Ramos (cell line): ENCODE measurements around the gene SETDB2.

Experiments
- in situ Hi-C: fragments of 300-500 bp; cut with MboI; formaldehyde crosslinking; loops from one replicate; pipeline ENCODE4 v1.14.3; 2022; ENCODE audit warnings: low sequenced_read_pairs; ENCODE audit not compliant: unreplicated experiment

The SETDB2 gene

DNA sequence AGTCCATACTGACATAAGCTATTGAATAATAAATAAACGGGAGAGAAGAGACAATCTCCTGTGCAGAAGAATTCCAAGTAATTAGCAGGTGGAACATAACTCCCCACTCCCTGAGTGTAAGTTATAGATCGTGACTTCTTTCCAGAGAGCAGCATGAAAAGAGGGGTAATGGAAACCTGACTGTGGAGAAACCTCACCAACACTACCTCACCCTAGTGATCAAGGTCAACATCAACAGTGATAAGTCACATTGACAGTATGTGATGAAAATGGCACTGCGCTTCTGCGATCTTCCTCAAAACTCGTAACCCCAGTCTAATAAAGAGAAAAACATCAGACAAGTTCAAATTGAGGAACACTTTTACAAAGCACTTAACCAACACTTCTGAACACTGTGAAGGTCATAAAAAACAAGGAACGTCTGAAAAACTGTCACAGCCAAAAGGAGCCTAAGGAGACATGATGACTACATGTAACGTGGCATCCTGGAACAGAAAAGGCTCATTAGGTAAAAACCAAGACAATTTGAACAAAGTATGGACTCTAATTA, 20.0 kb upstream of the SETDB2 start:
- in situ Hi-C loops = loop anchor here (5.0 kb wide), 1 partner anchor 183 kb away; no protein-coding TSS in a partner anchor

DNA sequence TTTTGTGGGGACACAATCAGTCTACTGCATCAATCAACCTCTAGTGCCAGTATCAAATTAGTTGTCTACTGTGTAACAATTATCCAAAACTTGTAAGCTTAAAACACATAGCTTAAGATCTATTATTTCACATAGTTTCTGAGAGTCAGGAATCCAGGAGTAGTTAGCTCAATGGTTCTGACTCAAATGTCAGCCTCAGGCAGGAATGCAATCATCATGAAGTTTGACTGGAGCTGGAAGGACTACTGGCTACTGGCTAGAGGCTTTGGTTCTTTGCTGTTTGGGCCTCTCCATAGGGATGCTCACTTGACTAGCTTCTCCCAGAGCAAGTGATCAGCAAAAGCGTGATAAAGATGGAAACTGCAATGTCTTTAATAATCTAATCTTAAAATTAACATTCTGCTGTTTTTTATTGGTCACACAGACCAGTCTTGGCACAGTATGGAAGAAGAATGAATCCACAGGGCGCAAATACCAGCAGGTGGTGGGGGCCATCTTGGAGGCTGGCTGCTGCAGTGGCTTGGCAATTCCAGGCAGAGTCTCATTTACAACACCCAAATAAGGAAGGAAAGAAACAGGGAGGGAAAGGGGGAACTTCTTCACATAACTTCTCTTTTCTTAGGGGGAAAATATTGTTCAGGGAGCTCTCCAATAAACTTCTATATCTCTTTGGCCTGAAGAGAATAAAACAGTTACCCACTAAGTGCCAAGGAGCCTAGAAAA, 15.9 kb upstream of the SETDB2 start:
- in situ Hi-C loops = no loop called here

DNA sequence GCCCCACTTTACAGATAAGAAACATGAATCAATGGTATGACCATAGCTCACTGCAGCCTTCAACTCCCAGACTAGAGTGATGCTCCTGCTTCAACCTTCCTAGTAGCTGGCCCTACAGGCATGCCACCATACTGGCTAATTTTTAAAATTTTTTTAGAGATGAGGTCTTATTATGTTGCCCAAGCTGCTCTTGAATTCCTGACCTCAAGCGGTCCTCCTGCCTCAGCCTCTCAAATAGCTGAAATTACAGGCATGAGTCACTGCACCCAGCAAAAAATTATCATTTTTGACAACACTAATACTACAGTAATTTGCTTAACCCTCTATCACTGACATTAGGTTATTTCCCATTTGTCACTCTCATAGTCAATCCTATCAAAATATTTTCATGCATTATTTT, 15.0 kb upstream of the SETDB2 start:
- in situ Hi-C loops = no loop called here

- in situ Hi-C loops = no loop called here
Observed at GRCh38 chr13:49435992-49436391, 8.1 kb upstream of the SETDB2 start.

DNA sequence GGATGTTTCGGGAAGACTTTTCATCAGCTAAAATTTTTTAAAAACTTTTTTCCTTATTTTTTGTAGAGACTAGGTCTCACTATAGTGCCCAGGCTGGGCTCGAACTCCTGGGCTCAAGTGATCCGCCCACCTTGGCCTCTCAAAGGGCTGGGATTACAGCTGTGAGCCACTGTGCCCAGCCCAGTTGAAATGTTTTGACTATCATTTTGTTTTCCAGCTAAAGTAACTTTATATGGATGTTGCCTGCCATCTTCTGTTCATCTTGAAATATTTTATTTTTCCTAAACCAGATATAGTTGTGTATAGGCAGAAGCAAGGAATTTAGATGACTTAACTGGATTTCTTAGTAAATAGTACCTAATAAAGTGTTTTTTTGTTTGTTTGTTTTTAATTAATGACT, 7.2 kb upstream of the SETDB2 start:
- in situ Hi-C loops = no loop called here

DNA sequence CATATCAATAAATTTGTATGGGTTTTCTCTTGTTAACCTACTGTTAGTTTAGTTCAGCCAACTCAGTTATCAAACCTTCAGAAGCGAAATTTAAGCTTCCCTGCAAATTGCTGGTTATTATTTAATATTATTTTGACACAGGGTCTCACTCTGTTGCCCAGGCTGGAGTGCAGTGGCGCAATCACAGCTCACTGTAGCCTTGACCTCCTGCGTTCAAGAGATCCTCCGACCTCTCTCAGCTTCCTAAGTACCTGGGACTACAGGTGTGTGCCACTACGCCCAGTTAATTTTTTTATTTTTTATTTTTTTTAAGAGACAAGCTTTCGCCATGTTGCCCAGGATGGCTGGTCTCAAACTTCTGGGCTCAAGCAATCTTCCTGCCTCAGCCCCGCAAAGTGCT, 6.4 kb upstream of the SETDB2 start:
- in situ Hi-C loops = no loop called here

DNA sequence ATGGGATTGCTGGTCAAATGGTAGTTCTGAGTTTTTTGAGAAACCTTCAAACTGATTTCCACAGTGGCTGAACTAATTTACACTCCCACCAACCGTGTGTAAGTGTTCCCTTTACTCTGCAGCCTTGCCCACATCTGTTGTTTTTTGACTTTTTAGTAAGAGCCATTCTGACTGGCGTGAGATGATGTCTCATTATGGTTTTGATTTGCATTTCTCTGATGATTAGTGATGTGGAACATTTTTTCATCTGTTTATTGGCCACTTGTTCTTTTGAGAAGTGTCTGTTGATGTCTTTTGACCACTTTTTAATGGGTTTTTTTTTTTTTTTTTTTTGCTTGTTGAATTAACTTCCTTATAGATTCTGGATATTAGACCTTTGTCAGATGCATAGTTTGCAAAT, 4.5 kb upstream of the SETDB2 start:
- in situ Hi-C loops = no loop called here

DNA sequence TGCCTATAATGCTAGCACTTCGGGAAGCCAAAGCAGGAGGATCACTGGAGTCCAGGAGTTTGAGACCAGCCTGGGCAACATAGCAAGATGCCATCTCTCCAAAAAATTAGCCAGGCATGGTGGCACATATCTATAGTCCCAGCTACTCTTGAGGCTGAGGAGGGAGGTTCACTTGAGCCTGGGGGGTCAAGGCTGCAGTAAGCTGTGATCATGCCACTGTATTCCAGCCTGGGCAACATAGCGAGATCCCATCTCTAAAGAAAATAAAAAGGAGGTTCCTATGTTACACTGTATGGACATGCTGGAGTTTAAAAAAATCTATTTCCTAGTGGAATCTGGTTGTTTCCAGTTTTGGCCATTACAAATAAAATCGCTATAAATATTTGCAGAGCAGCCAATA, 2.8 kb upstream of the SETDB2 start:
- in situ Hi-C loops = no loop called here

GRCh38 chr13:49441846-49442245, 2.2 kb upstream of the SETDB2 start:
- in situ Hi-C loops = no loop called here

DNA sequence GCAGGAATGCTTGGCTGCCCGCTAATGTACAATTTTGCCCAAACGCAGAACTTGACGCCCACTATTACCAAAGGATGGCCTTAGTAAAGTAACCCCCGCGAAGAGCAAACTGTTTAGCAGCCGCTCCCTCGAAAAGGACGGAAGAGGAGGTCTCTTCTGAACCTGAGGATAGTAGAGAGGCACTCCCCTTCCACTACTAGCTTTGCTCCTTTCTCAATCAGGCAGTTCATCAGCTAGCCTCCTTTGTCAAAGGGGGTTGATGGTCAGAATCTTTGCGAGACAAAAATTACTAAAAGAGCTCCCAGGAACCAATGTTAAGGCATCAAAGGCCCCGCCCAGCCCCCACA, 744 bp upstream of the SETDB2 start:
- in situ Hi-C loops = no loop called here

DNA sequence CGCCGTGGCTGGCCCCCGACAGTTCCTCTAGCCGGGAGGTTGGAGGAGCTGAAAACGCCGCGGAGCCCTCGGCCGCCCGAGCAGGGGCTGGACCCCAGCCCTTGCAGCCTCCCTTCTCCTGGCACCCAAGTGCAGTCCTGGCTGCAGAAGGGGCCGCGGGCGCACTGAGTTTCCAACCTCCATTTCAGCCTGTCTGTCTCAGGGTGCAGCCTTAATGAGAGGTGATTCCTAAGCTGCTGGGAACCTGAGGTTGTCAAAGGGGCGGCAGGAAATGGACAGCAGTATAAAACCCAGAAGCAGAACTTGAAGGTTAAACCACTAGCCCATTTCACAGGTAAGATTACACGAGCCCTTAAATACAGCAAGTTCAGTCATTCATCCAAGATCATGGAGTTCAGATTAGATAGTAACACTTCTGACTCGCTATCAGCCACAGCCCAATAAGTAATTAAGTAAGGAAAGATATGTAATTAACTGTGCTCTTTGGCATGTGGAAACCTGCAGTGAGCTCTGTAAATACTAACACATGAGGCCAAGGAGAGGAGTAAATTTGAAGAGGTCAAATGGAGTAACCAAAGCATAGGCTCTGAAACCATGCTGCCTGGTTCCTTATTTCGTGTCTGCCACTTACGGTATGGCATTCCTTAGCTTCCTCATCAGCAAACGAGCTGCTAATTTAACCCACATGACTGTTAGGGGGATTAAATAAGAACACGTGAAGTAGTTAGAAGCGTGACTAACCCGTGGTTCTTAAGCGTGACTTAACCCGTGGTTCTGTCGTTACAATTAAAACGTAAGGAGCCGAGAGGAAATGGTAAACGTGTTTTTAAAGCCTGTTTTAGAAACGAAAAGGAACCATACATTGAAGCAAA, 686 bp downstream of the SETDB2 start:
- in situ Hi-C loops = no loop called here

DNA sequence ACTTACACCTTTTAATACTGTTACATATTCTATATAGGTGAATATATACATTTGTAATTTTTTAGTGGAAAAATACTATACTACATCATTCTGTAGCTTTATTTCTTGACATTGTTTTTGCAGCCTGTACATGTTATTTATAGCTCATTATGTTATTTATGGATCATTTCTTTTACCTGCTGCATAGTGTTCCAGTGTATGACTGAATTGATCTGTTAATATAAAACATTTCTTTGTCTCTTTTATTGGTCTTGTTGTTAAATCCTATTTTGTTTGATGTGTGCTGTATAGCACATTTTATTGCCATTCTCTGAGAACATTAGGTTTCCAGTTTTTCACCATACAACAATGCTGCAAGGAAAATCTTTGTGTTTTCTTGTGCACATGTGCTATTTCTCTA, 2.4 kb downstream of the SETDB2 start:
- in situ Hi-C loops = no loop called here

GRCh38 chr13:49448753-49449152, 4.7 kb downstream of the SETDB2 start:
- in situ Hi-C loops = no loop called here

- in situ Hi-C loops = no loop called here
Observed at GRCh38 chr13:49450105-49450819, 6.2 kb downstream of the SETDB2 start.

GRCh38 chr13:49452725-49453457, 8.8 kb downstream of the SETDB2 start:
- in situ Hi-C loops = no loop called here

- in situ Hi-C loops = no loop called here
Observed at GRCh38 chr13:49453465-49453864, 9.4 kb downstream of the SETDB2 start.

DNA sequence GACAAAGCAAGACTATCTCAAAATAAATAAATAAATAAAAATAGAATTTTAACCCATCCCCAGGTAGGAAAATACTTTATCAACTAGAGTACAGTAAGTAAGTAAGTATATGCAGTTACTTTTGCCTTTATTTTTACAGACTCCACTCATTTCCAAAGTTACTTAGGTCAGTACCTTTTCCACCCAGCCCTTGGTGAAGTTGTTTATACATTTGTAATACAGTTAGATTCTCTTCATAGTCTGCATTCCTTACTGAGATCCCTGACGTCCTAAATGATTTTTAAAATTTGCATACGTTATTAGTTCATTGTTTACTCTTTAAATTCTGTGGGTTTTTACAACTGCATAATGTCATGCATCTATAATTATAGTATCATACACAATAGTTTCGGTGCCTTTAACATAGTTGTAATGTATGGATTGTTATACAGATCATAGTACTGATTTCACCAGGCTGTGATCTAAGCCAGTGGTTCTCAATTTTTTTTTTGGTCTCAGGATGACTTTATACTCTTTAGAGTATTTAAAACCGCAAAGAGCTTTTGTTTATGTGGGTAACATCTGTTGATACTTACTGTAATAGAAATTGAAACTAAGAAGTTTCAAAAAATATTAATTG, 10.4 kb downstream of the SETDB2 start:
- in situ Hi-C loops = no loop called here

DNA sequence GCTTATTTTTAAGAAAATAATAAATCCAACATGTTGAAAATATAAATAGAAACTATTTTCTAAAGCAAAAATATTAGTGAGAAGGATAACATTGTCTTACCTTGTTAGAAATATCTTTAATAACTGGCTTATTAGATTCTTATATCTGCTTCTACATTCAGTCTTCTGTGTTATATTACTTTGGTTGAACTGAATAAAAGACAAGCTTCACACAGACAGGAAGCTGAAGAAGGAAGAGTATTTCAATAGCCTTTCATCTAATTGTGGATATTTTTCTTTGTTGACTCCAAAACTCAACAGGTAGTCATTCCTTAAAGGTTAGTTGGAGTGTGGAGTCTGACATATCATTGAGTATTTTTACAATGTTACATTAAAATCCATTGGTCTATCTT, 10.9 kb downstream of the SETDB2 start:
- in situ Hi-C loops = no loop called here

- in situ Hi-C loops = no loop called here
Observed at GRCh38 chr13:49456156-49456555, 12.1 kb downstream of the SETDB2 start.

GRCh38 chr13:49457221-49457620, 13.1 kb downstream of the SETDB2 start:
- in situ Hi-C loops = no loop called here
